Endothelial cell (in vitro differentiated cells): ENCODE data around the gene HSH2D. TPM values are rescaled to one million over a fixed set of nuclear protein-coding genes. Genes with fewer than 3 reads are reported as not detected.

ENCODE experiments used
- DNase-seq: peaks from one replicate; pipeline ENCODE4 v3.0.0; 2021; ENCODE audit warnings: low spot score
- H3K27ac Mint-ChIP-seq: one replicate; pipeline ENCODE4 v1.8.0; 2021; ENCODE audit warnings: mixed read lengths, inconsistent platforms; ENCODE audit not compliant: unreplicated experiment
- H3K27me3 Mint-ChIP-seq: one replicate; pipeline ENCODE4 v1.8.0; 2021; ENCODE audit warnings: mild to moderate bottlenecking, moderate library complexity, mixed read lengths, inconsistent platforms; ENCODE audit not compliant: unreplicated experiment
- H3K36me3 Mint-ChIP-seq: one replicate; pipeline ENCODE4 v1.8.0; 2021; ENCODE audit warnings: mild to moderate bottlenecking, low read depth, mixed read lengths, inconsistent platforms; ENCODE audit not compliant: unreplicated experiment
- H3K4me1 Mint-ChIP-seq: one replicate; pipeline ENCODE4 v1.8.0; 2021; ENCODE audit warnings: mild to moderate bottlenecking, mixed read lengths, inconsistent platforms; ENCODE audit not compliant: unreplicated experiment
- H3K4me3 Mint-ChIP-seq: one replicate; pipeline ENCODE4 v1.8.0; 2021; ENCODE audit warnings: mild to moderate bottlenecking, mixed read lengths, inconsistent platforms; ENCODE audit not compliant: unreplicated experiment
- H3K9me3 Mint-ChIP-seq: one replicate; pipeline ENCODE4 v1.8.0; 2021; ENCODE audit warnings: mixed read lengths, inconsistent platforms; ENCODE audit not compliant: unreplicated experiment
- CTCF ChIP-seq: fragments of 200-600 bp; sonication (generic); IDR thresholded peaks from one replicate; pipeline ENCODE4 v1.5.0; 2021; ENCODE audit warnings: antibody characterized with exemption; ENCODE audit not compliant: unreplicated experiment
- total RNA-seq: library from RNA; stranded (reverse); fragmentation: NEBNext Ultra II Directional; extraction: Animal tissue kit (Norgen Biotek cat#: 25700); gene quantifications from one replicate; pipeline ENCODE4 v1.2.1, GENCODE V29; 2021; ENCODE audit not compliant: unreplicated experiment

Gene HSH2D
- total RNA-seq, 1 donor from 2014 or later: not detected

GRCh38 chr19:16199275-16199932 is 55.9 kb downstream of the HSH2D start:
- Mint-ChIP-seq H3K36me3 (peaks cover 37% of the 10 kb centered on the region), H3K27me3 (peaks cover 14% of the 10 kb centered on the region), H3K4me1 (peaks cover 8% of the 10 kb centered on the region), H3K27ac (peak overlapping the region; percentile 81), H3K4me3 (peak overlapping the region; percentile 78), H3K9me3 (no peaks in the 10 kb centered on the region)
- no peak for DNase-seq
- TF ChIP-seq CTCF: no peak

DNA sequence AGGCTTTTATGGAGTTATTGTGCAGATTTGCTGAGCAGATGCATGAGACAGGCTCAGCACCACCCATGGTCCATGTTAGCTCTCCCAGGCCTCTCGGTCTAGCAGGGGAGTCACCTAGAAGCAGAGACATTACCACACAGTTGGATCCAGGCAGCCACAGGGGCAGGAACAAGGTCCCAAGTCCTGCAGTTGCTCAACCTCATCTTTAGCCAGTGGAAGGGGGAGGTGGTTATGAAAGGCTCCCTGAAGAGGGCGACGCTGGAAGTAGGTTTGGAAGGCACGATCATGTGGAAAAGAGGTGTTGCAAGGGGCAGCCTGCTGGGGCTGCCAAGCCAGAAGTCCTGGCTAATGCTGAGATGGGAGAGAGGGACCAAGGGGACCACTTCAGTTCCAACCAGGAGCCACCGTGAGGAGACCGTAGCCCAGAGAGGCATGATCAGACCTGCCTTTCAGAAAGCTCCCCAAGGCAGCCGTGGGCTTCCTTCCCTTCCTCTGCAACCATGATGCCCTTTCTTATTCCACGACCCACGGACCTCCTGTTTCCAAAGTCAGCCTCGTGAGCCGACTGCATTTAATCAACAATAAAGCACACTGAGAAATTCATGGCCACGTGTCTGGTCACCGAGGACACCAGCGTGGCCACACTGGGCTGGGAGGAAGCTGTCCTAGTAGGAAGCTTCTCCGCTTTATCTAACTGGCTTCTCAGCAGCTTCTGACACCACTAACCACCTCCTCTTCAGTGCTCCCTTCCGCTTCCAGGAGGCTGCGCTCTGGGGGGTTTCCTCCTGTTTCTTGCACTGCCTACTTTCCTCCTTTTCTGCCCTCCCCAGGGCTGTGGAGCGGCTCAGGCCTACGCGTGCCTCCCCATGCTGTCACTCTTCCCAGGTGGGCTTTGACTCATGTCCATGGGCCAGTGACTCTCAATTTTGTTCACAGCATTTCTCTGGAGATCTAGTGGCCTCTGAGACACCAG is 56.8 kb downstream of the HSH2D start:
- peak overlapping the region; percentile 48 for H3K4me3 Mint-ChIP-seq
- H3K27me3 Mint-ChIP-seq: peaks cover 14% of the 10 kb centered on the region
- peak overlapping the region; percentile 54 for H3K27ac Mint-ChIP-seq
- no peak for DNase-seq
- peaks cover 37% of the 10 kb centered on the region for H3K36me3 Mint-ChIP-seq
- TF ChIP-seq CTCF: no peak
- peaks cover 8% of the 10 kb centered on the region for H3K4me1 Mint-ChIP-seq
- no peaks in the 10 kb centered on the region for H3K9me3 Mint-ChIP-seq

GRCh38 chr19:16201011-16201391 is 57.5 kb downstream of the HSH2D start:
- H3K4me1 Mint-ChIP-seq: peaks cover 8% of the 10 kb centered on the region
- peaks cover 14% of the 10 kb centered on the region for H3K27me3 Mint-ChIP-seq
- H3K4me3 Mint-ChIP-seq: peak overlapping the region; percentile 48
- H3K9me3 Mint-ChIP-seq: no peaks in the 10 kb centered on the region
- no peak for DNase-seq
- no peak for TF ChIP-seq CTCF
- H3K36me3 Mint-ChIP-seq: peaks cover 37% of the 10 kb centered on the region
- peak overlapping the region; percentile 54 for H3K27ac Mint-ChIP-seq

DNA sequence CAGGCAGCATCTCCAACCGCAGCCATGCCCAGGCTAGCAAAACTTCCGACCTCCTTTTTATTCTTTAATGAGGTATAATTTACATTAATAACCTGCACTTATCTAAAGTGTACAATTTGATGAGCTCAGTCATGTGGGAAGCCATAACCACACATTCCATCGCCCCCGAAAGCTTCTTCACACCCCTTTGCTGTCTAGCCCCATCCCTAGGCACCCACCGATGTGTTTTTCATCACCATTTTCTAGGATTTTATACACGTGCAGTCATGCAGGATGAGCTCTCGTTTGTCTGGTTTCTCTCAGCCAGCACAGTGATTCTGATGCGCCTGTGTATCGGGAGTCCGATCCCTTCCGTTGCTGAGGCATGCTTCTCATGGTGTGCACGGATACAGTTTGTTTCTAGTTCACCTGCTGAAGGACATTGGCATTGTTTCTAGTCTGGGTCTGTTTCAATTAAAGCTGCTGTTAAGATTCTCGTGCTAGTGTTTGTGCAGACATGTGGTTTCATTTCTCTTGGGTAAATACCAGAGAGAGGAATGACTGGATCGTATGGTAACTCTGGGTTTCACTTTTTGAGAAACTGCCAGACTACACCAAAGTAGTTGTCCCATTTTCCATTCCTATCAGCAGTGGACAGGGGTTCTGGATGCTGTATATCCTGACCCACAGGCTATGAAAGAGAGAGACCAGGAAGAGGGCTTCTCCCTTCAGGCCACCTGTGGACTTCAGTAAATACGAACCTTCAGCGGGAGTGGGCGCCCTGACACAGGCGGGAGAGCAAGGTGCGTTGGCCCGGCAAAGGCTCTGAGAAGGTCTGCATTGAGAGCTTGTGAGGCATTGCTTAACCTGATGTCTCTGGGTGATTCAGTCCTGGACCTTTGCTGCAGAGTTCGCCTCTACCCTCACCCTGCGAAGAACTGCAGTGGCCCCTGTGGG is 59.1 kb downstream of the HSH2D start:
- Mint-ChIP-seq H3K27ac (no peak overlapping the region), H3K4me3 (peak overlapping the region; percentile 37), H3K9me3 (no peaks in the 10 kb centered on the region), H3K36me3 (peaks cover 37% of the 10 kb centered on the region), H3K4me1 (peaks cover 6% of the 10 kb centered on the region), H3K27me3 (peaks cover 14% of the 10 kb centered on the region)
- DNase-seq: no peak
- no peak for TF ChIP-seq CTCF
